Epidermal melanocyte (primary cell): ENCODE data around the gene SMO.
"Not testable (repeated sequence)": the region's sequence is repeated elsewhere in the genome, so short reads cannot be mapped to it uniquely, and the experiment has no call there.

ENCODE experiments used
- DNase-seq: peaks from one replicate; pipeline ENCODE4 v3.0.0; 2011; ENCODE audit warnings: low spot score; ENCODE audit not compliant: insufficient read length

The SMO gene

DNA sequence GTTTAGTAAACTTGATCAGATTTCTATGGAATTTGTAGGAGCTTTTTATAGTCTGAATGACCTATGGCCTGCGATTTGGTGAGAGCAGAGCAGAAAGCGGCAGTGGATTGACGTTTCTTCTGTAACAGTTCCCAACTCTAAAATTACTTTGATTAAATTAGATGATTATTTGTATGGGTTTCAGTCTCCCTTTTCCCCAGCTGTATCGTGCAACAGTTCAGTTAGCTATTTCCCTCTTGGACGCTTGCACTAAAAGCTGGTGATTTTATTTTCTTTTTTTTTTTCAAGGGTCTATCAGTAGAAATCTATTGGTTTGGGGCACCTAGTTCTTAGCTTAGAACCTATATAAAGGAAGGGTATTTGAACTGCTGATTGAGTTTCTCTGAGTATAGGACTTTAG, 43.2 kb downstream of the SMO start:
- DNase-seq: no peak

DNA sequence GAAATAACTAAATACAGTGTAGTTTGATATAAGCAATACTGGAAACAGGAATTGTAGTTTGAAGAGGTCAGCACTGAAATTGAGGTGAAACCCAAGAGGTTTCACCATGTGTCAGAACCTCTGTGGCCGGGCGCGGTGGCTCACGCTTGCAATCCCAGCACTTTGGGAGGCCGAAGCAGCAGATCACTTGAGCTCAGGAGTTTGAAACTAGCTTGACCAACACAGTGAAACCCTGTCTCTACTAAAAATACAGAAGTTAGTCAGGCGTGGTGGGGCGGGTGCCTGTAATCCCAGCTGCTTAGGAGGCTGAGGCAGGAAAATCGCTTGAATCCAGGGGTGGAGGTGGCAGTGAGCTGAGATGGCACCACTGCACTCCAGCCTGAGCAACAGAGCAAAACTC, 50.1 kb downstream of the SMO start:
- no peak for DNase-seq

DNA sequence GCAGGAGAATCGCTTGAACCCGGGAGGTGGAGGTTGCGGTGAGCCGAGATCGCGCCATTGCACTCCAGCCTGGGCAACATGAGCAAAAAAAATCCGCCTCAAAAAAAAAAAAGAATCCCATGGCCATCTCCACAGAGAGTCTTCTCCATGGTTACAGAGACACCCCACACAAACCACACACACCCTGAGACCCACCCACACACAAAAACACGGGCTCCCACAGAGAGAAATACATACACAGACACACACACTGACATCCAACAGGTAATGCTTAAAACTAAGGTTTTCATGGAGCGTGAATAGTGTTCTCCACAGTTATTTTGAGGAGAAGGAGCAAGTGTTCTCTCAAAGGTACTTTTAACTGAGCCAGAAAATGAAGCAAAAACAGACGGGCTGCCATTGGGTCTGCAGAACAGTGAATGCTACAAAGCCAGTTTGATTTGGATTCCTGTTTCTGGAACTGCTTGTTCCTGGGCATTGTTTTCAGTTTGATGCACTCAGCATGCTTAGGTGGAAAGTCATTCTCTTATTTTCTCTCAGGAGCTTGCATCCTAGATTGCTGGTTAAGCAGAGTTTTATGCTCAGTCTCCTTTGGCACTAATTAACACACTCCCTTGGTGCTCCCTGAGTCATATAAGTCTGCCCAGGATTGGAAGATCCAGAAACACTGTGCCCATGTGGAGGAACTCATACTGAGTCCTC, 51.8 kb downstream of the SMO start:
- DNase-seq: no peak

DNA sequence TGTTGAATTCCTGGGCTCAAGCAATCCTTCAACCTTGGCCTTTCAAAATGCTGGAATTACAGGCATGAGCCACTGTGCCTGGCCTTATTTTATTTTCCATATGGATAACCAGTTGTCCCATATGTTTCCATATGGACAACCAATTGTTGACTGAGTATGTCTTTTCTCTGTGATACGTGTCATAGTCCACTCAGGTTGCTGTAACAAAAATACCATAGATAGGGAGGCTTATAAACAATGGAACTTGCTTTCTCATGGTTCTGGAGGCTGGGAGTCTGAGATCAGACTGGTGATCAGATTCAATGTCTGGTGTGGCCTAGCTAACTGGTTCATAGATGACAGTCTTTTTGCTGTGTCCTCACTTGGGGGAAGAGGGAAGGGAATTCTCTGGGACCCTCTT, 55.8 kb downstream of the SMO start:
- no peak for DNase-seq

DNA sequence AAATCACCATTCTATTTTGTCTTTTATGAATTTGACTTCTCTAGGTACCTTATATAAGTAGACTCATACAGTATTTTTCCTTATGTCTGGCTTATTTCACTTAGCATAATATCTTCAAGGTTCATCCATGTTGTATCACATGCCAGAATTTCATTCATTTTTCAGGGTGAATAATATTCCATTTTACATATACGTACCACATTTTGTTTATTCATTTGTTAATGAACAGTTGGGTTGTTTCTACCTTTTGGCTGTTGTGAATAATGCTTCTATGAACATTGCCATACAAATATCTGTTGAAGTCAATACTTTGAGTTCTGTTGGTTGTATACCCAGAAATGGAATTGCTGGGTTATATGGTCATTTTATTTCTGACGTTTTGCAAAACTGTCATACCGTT, 57.1 kb downstream of the SMO start:
- DNase-seq: no peak

DNA sequence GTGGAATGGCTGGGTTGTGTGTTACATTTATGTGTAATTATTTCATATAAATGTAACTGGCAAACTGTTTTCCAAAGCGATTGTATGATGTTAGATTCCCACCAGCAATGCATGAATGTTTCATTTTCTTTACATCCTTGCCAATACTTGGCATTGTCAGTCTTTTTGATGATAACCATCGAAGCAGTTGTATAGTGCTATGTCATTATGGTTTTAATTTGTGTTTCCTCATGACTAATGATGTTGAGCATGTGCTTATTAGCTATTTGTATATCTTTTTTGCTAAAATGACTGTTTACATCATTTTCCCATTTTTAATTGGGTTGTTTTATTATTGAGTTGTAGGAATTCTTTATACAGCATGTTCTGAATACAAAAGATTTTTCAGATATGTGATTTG, 58.7 kb downstream of the SMO start:
- DNase-seq: no peak

DNA sequence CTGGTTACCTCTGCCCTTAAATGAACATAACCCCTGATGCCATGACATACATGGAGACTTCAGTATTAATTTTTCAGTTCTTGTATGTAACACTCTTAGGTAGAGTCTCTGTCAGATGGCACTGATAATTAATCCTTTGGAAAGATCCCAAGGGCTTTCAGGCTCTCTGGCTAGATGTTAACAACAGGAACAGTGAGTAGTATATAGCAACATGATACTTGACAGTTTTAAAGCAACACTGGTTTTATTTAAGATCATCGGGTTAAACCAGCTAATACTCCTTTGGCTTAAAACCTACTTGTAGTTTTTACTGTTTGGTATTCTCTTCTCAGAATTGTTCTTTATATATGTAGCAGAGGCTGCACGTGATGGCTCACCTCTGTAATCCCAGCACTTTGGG, 63.7 kb downstream of the SMO start:
- DNase-seq: no peak

DNA sequence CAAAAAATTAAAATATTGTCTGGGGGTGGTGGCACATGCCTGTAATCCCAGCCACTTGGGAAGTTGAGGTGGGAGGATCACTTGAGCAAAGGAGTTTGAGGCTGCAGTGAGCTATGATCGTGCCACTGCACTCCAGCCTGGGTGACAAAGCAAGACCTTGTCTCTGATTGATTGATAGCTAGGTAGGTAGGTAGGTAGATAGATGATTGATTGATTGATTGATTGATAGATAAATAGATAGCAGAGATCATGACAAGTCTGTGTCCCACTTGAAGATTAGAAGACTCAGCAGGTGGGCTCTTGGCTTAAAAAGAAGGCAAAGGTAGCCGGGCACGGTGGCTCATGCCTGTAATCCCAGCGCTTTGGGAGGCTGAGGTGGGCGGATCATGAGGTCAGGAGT, 64.2 kb downstream of the SMO start:
- not testable (repeated sequence) for DNase-seq

DNA sequence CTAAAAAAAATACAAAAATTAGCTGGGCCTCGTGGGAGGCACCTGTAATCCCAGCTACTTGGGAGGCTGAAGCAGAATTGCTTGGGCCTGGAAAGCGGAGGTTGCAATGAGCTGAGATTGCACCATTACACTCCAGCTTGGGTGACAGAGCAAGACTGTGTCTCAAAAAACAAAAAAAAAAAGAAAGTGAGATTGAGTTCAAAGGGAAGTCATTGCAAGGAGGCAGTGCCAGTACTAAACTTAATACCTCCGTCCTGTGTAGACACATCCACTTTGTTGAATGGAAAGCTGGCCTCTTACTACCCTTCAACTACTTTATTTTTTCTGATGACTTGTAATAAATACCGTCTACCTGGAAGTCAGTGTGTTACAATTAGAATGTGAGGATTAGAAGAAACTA, 67.4 kb downstream of the SMO start:
- DNase-seq: no peak

DNA sequence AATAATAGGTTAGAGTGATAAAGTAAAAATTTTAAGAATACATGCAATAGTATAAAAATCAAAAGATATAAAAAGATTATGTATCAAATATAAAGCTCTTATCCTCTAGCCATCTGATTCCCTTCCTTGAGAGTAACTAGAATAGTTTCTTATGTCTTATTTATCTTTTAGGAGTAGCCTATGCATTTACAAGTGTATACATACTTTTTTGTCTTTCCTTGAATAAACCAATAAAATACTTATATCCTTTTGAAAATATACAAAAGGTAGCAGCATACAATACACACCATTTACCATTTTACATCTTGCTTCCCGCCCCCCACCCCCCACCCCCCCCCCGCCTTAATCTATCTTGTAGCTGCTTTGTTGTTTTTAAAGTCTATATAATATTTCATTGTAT, 67.8 kb downstream of the SMO start:
- no peak for DNase-seq

DNA sequence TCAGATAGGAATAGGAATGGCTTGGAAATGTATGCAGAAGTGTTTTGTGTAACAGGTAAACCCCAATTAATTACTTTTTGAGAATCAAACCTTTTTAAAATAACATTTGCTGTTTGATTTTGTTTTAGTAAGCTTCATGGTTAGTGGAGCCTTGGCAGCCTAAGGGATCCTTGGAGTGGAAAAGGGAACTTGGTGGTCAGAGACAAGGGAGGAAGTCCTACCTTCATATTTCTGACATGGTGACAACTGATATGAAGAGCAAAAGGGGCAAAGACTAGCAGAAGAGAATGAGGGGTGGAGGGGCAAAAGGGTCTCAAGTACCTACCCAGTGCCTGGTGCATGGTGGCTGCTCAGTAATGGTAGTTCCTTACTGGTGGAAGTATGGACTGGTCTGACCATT, 68.7 kb downstream of the SMO start:
- no peak for DNase-seq

DNA sequence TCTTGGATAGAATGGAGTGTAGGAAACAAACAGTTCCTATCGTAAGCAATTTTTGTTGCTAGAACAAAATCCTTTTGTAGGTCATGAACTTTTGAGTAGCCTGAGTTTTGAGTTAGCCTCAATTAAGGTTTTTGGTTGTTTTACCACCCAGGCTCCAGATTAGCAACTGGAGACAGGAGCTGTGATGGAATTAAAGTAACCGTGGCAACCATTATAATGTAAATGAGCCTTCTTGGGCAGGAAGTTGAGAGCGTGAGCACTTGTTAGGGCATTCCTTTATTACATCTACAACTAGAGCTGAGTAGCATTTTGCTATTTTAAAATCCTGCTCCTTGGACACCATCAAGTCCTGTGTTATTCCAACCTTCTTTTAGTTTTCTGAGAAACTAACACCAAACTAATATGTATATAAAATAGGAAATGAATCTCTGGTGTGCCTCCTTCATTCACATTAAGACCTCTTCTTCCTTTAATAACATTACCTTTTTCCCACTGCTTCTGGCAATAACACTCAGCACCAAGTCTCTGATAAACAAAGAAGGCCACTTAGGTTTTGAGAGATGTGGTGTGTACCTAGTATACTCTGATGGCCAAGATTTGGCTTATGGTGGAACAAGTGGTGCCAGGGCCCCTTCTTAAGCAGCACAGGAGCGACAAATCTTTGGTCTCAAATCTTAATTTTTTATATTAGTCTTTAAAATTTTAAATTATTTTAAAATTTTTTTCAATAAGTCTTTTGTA, 70.4 kb downstream of the SMO start:
- no peak for DNase-seq

DNA sequence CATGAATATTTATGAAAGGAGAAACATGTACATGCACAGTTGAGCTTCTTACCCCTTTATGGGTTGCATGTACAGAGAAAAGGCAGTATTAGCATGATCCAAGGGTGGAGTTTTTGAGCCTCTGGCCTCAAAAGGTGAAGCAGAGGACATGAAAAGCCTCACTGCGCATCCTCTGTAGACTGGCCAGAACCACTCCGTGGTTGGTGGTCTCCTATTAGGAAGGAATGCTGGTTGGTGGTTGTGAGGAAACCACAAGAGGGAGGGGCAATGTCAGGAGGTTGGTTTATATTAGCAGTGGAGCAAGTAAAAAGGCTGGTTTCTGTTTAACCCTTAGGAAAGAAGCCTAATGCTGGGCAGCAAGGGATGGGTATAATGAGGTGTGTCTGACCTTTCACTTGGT, 73.9 kb downstream of the SMO start:
- no peak for DNase-seq
